HG03064 (cell line): ENCODE data around the gene SDHAF2.
"Not testable (repeated sequence)": the region's sequence is repeated elsewhere in the genome, so short reads cannot be mapped to it uniquely, and the experiment has no call there.

ENCODE experiments used
- ATAC-seq: cut with Tn5 transposase; IDR thresholded peaks from one replicate; pipeline ENCODE4 v1.9.1; 2021; ENCODE audit warnings: low read depth; ENCODE audit not compliant: unreplicated experiment

Gene SDHAF2

GRCh38 chr11:61422226-61422625, 7.7 kb upstream of the SDHAF2 start:
- no peak for ATAC-seq

DNA sequence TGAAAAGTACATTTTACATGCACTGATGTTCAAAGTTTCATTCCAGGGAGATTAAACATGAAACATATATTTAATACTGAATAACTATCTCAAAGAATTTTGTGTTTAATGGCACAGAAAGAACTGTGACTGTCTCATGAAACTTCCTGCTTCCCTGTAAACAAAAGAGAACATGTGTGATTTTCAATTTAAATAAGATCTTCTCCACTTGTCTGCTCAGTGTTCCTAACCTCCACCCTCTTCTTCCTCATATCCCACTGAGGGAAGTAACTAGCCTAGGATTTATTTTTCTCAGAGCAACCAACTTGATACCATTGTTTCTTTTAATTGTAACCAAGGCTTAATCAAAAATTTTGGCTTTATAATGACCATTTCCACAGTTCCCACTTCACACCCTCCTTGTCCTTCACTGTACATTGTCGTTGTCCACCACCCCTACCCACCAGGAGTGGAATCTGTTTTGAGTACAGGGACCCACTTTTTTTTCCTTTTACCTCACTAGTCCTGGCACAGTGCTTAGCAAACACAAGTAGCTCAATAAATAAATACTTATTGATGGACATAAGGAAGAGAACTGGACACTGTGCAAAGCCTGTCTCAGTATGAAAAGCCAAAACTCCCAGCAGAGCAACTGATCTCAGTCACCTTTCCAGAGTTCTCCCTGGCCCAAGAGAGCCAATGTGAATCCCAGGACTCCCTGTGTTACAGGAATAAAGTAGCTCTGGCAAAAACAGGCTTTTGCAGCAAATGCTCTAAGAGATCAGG, 4.4 kb upstream of the SDHAF2 start:
- no peak for ATAC-seq

- peak; percentile 48 for ATAC-seq
Observed at GRCh38 chr11:61429346-61429690, 606 bp upstream of the SDHAF2 start.

GRCh38 chr11:61430839-61431238, 915 bp downstream of the SDHAF2 start:
- ATAC-seq = not testable (repeated sequence)

- ATAC-seq = no peak
Observed at GRCh38 chr11:61437496-61437895, 7.6 kb downstream of the SDHAF2 start.

DNA sequence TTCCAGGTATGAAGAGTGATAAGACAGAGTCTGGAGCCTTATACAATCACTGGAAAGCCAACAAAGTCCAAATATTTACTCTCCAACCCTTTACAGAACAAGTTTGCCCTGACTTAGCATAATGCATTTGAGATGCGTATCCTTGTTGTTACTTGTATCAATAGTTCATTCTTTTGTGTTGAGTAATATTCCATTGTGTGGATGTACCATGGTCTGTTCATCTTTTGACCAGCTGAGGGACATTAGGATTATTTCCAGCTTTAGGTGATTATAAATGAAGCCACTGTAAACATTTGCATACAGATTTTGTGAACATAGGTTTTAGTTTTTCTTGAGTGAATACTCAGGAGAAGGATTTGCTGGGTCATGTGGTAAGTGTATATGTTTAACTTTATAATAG, 9.7 kb downstream of the SDHAF2 start:
- no peak for ATAC-seq

GRCh38 chr11:61442616-61443015, 12.7 kb downstream of the SDHAF2 start:
- ATAC-seq = no peak

GRCh38 chr11:61445516-61445915, 15.6 kb downstream of the SDHAF2 start:
- ATAC-seq = no peak

DNA sequence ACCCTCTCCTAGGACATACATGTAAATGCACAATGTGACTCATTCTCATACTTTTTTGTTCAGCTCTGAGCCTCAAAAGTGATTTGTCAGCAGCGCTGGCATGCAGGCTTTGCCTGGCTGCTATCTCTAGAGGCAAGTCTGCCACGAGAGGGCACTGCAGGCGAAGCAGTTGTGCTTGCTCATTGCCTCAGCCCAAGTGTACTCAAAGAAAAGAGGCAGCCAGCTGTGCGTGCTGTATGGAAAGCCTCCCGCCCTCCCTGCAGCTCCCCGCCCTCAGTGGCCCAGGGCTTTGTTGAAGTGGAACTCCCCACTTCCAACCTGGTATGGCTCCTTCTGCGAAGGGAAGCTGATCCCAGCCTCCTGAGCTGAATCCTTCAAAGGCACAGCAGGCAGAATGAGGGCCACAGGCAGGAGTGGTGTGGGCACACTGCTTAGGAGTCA, 16.3 kb downstream of the SDHAF2 start:
- ATAC-seq = no peak

GRCh38 chr11:61447601-61448551, 18.0 kb downstream of the SDHAF2 start:
- no peak for ATAC-seq

DNA sequence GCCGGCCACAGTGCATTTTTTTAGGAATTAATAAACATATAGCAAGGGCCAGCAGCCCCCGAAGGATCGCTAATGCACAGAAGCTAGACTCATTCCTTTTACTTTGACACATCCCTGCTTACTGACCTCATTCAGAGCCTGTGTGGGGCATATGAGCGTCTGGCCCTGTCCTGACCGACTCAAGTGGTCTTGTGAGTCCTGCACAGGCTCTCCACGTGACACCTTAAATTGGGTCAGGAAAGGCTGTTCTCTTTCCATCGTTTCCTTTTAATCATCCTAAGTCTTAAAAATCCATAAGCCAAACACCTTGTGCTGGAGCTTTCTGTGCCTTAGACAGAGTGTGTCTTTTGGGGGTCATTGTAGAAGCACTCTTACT, 18.6 kb downstream of the SDHAF2 start:
- ATAC-seq = no peak

GRCh38 chr11:61452825-61453224, 22.9 kb downstream of the SDHAF2 start:
- ATAC-seq = no peak

DNA sequence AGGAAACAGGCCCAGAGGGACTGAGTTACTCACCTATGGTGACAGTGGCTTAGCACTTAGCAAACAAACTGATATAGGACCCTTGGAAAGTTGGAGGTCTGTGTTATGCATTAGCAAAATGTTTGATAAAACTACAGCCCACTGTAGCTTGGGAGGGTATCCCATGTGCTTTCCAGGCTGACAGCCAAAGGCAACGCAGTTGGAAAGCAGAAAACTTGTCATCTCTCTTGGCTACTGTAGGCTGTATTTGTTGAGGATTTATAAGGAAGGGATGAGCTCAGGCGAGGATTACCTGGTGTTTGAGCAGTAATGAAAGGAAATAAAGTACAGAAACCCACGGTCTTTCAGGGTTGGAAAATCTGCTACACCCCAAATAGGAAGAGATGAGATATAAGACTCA, 23.8 kb downstream of the SDHAF2 start:
- no peak for ATAC-seq

GRCh38 chr11:61454520-61454919, 24.6 kb downstream of the SDHAF2 start:
- no peak for ATAC-seq

DNA sequence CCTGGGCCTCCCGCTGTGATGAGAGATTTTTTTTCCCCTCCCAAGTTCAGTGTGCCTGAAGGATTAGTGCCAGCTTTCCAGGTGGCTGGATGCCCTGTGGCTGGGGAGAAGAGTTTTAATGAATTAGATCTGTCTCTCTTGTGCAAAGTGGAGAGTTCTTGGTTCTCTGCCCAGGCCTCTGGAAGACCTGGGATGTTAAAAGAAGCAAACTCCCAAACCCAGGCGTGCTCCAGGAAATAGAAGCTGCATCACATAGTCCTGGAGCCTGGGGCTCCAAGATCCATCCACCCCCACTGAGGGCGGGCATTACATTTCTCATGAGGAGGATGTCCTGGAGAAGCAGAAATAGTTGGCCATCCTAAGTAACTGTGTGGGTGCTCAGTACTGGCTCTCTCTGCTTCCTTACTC, 30.6 kb downstream of the SDHAF2 start:
- ATAC-seq = no peak

GRCh38 chr11:61460986-61461385, 31.1 kb downstream of the SDHAF2 start:
- ATAC-seq = no peak

GRCh38 chr11:61467602-61468001, 37.7 kb downstream of the SDHAF2 start:
- ATAC-seq = not testable (repeated sequence)

DNA sequence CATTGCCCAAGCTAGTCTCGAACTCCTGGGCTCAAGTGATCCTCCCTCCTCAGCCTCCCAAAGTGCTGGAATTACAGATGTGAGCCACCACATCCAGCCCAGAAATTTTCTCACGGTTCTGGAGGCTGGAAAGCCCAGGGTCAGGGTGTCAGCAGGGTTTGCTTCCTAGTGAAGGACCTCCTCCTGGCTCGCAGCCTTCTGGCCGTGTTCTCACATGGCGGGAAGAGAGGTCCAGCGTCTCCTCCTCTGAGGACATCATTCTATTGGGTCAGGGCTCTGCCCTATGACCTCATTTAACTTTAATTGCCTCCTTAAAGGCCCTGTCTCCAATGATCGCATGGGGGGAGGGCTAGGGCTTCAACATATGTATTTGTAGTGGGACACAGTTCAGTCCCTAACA, 38.1 kb downstream of the SDHAF2 start:
- ATAC-seq = no peak

DNA sequence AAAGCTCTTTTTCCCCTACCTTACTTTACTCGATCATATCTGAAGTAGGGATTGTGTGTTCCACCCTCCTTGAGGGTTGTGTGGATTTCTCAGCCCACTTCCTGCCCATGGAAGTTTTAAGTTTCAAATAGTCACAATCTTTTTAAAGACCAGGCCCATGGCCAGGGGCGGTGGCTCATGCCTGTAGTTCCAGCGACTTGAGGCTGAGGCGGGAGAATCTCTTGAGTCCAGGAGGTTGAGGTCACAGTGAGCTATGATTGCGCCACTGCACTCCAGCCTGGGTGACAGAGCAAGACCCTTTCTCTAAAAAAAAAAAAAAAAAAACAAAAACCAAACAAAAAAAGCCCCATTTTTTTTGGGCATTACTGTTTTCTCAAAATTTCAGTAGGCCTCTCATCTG, 42.4 kb downstream of the SDHAF2 start:
- ATAC-seq = no peak

DNA sequence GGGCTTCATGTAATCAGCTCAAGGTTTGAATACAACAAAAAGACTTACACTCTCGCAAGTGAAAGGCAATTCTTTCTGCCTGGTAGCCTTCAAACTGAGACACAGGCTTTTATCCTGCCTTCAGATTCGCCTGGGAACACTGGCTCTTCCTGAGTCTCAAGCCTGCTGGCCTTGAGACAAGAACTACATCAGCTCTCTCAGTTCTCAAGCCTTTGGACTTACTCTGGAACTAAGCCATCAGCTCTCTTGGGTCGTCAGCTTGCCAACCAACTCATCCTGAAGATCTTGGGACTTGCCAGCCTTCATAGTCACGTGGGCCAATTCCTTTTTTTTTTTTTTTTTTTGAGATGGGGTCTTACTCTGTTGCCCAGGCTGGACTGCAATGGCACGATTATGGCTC, 42.9 kb downstream of the SDHAF2 start:
- ATAC-seq = no peak

- ATAC-seq = no peak
Observed at GRCh38 chr11:61473370-61474012, 43.6 kb downstream of the SDHAF2 start.
